Measurements from ENCODE around the gene TFG. TPM values are rescaled to one million over a fixed set of nuclear protein-coding genes. Genes with fewer than 3 reads are reported as not detected.
A peak's percentile ranks its signal among the peaks of the same experiment; 100 is the strongest.

TFG gene
- total RNA-seq, 1 donor from 2014 or later, result 64.8 TPM

- Histone ChIP-seq H3K4me3 (ENCODE audit: low read depth, low read length) (no peak overlapping the region), H3K27me3 (ENCODE audit: control insufficient read depth, insufficient read depth, low read length) (no peaks in the 10 kb centered on the region), H3K36me3 (ENCODE audit: control insufficient read depth, insufficient read depth, low read length) (no peaks in the 10 kb centered on the region)
- FAIRE-seq (no peak), DNase-seq (ENCODE audit: low read depth) (peak; percentile 38)
- TF ChIP-seq CTCF (IDR thresholded peaks at IDR 0.05; ENCODE audit: insufficient read depth, low read length, severe bottlenecking), result no peak
Observed at GRCh38 chr3:100789579-100789978, 80.3 kb downstream of the TFG start.

- FAIRE-seq, result no peak
- Histone ChIP-seq H3K4me3 (ENCODE audit: low read depth, low read length) (no peak overlapping the region), H3K36me3 (ENCODE audit: control insufficient read depth, insufficient read depth, low read length) (no peaks in the 10 kb centered on the region), H3K27me3 (ENCODE audit: control insufficient read depth, insufficient read depth, low read length) (no peaks in the 10 kb centered on the region)
- TF ChIP-seq CTCF (IDR thresholded peaks at IDR 0.05; ENCODE audit: insufficient read depth, low read length, severe bottlenecking), result peak; percentile 14
- DNase-seq (ENCODE audit: low read depth), result peak; percentile 43
Observed at GRCh38 chr3:100796556-100796955, 87.3 kb downstream of the TFG start.

GRCh38 chr3:100798012-100798411 lies 88.7 kb downstream of the TFG start:
- no peaks in the 10 kb centered on the region for H3K36me3 ChIP-seq (ENCODE audit: control insufficient read depth, insufficient read depth, low read length)
- no peak overlapping the region for H3K4me3 ChIP-seq (ENCODE audit: low read depth, low read length)
- TF ChIP-seq CTCF (IDR thresholded peaks at IDR 0.05; ENCODE audit: insufficient read depth, low read length, severe bottlenecking), result no peak
- peak; percentile 18 for DNase-seq (ENCODE audit: low read depth)
- no peaks in the 10 kb centered on the region for H3K27me3 ChIP-seq (ENCODE audit: control insufficient read depth, insufficient read depth, low read length)
- FAIRE-seq, result no peak

Other genes with a start within 250 kb of the TFG start
- 6.5 and 6.8 TPM in 2 replicates for gene TMEM45A, start 216.9 kb upstream of the TFG start, total RNA-seq
- gene ADGRG7, start 99.9 kb upstream of the TFG start, total RNA-seq, result under 0.01 TPM in 1 of 2 replicates, not detected in the other